ENCODE results near the gene ASS1.

The ASS1 gene

GRCh38 chr9:130429381-130429780 is 15.4 kb upstream of the ASS1 start:
- no peak overlapping the region for H3K4me3 ChIP-seq (ENCODE audit: control insufficient read depth, low read depth, low read length)
- TF ChIP-seq CTCF (IDR thresholded peaks at IDR 0.05; ENCODE audit: control insufficient read depth, insufficient read depth, low read depth, low read length, missing control alignments), result no peak
- no peak for DNase-seq (ENCODE audit: low read depth)

DNA sequence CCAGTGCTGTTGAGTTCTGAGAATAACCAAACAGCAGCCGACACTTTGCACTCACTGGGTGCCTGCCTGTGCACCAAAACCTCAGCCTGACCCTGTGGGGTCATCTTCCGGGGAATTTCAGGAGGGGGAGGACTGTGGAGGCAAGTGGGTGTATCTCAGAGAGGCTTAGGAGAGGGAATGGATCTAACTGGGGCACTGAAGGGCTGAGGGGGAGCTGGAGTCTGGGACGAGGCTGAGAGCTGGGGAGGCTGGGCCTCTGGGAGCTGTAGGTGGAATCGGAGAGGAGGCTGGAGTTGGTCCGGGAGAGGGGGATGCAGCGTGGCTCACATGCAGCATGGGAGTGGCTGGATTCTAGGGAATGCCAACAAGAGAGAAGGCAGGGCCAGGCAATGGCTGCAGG is 14.9 kb upstream of the ASS1 start:
- no peak for TF ChIP-seq CTCF (IDR thresholded peaks at IDR 0.05; ENCODE audit: control insufficient read depth, insufficient read depth, low read depth, low read length, missing control alignments)
- H3K4me3 ChIP-seq (ENCODE audit: control insufficient read depth, low read depth, low read length), result no peak overlapping the region
- DNase-seq (ENCODE audit: low read depth), result no peak

DNA sequence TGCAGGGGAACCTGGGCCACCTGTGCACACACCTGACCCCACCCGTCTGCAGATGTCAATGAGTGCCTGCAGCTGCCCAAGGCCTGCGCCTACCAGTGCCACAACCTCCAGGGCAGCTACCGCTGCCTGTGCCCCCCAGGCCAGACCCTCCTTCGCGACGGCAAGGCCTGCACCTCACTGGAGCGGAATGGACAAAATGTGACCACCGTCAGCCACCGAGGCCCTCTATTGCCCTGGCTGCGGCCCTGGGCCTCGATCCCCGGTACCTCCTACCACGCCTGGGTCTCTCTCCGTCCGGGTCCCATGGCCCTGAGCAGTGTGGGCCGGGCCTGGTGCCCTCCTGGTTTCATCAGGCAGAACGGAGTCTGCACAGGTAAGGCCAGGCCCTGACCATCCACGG is 14.5 kb upstream of the ASS1 start:
- TF ChIP-seq CTCF (IDR thresholded peaks at IDR 0.05; ENCODE audit: control insufficient read depth, insufficient read depth, low read depth, low read length, missing control alignments), result no peak
- DNase-seq (ENCODE audit: low read depth), result no peak
- no peak overlapping the region for H3K4me3 ChIP-seq (ENCODE audit: control insufficient read depth, low read depth, low read length)

- TF ChIP-seq CTCF (IDR thresholded peaks at IDR 0.05; ENCODE audit: control insufficient read depth, insufficient read depth, low read depth, low read length, missing control alignments), result no peak
- DNase-seq (ENCODE audit: low read depth), result no peak
- no peak overlapping the region for H3K4me3 ChIP-seq (ENCODE audit: control insufficient read depth, low read depth, low read length)
These were observed 13.8 kb upstream of the ASS1 start for GRCh38 chr9:130430734-130431535.

- no peak overlapping the region for H3K4me3 ChIP-seq (ENCODE audit: control insufficient read depth, low read depth, low read length)
- DNase-seq (ENCODE audit: low read depth), result no peak
- no peak for TF ChIP-seq CTCF (IDR thresholded peaks at IDR 0.05; ENCODE audit: control insufficient read depth, insufficient read depth, low read depth, low read length, missing control alignments)
These were observed 13.0 kb upstream of the ASS1 start for GRCh38 chr9:130431536-130432303.

DNA sequence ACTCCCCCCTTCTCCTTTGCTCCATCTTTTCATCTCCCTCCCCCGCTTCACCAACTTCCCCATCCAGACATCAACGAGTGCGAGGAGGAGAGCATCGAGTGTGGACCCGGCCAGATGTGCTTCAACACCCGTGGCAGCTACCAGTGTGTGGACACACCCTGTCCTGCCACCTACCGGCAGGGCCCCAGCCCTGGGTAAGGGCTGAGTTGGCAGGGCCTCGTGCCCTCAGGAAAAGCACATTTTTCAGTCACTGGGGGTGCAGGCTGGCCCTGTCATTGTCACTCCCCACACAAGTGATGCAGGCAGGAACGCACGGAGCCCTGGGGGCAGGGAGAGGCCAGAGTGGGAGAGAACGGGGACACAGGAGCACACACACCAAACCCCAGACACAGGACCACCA is 12.4 kb upstream of the ASS1 start:
- H3K4me3 ChIP-seq (ENCODE audit: control insufficient read depth, low read depth, low read length), result no peak overlapping the region
- TF ChIP-seq CTCF (IDR thresholded peaks at IDR 0.05; ENCODE audit: control insufficient read depth, insufficient read depth, low read depth, low read length, missing control alignments), result peak; percentile 3
- DNase-seq (ENCODE audit: low read depth), result no peak
